ENCODE results near the gene KDR. TPM values are rescaled to one million over a fixed set of nuclear protein-coding genes. Genes with fewer than 3 reads are reported as not detected.

KDR gene
- total and polyA plus RNA-seq, 2 experiments from 2014 or later, result 96.0 to 104 TPM

GRCh38 chr4:55032179-55032578 is 93.2 kb downstream of the KDR start:
- no peak for DNase-seq (ENCODE audit: low spot score)
- peaks cover 29% of the 10 kb centered on the region for H3K4me1 ChIP-seq (ENCODE audit: insufficient read depth)
- 58% methylated on average over 5 of the region's 5 CpGs for WGBS (ENCODE audit: low lambda C conversion rate, missing lambda C conversion rate)
- no peaks in the 10 kb centered on the region for H3K9me3 ChIP-seq (ENCODE audit: low read depth)
- no peaks in the 10 kb centered on the region for H3K9me2 ChIP-seq (replicated peaks; ENCODE audit: insufficient read depth)
- H3K27ac ChIP-seq, result no peak overlapping the region
- H3K4me3 ChIP-seq, result no peak overlapping the region
- no peak overlapping the region for H3K4me2 ChIP-seq
- H4K20me1 ChIP-seq (ENCODE audit: insufficient read depth, poor library complexity, severe bottlenecking), result no peaks in the 10 kb centered on the region
- no peaks in the 10 kb centered on the region for H3K79me2 ChIP-seq
- H2AFZ ChIP-seq, result no peak overlapping the region
- H3K27me3 ChIP-seq, result no peaks in the 10 kb centered on the region
- no peaks in the 10 kb centered on the region for H3K36me3 ChIP-seq (replicated peaks; ENCODE audit: insufficient read depth, low read depth)
- no peak for TF ChIP-seq CTCF (IDR thresholded peaks at IDR 0.05; ENCODE audit: poor library complexity)

- TF ChIP-seq CTCF (IDR thresholded peaks at IDR 0.05; ENCODE audit: poor library complexity), result no peak
- no peak for TF ChIP-seq EZH2 (IDR thresholded peaks at IDR 0.05; ENCODE audit: borderline replicate concordance)
- TF ChIP-seq EZH2phosphoT487 (IDR thresholded peaks at IDR 0.05; ENCODE audit: low read depth, severe bottlenecking, unreplicated experiment), result no peak
- Histone ChIP-seq H3K27ac (no peak overlapping the region), H3K27me3 (no peaks in the 10 kb centered on the region), H3K9me3 (ENCODE audit: low read depth) (no peaks in the 10 kb centered on the region), H3K79me2 (no peaks in the 10 kb centered on the region), H3K4me1 (ENCODE audit: insufficient read depth) (peaks cover 29% of the 10 kb centered on the region), H3K9me2 (replicated peaks; ENCODE audit: insufficient read depth) (no peaks in the 10 kb centered on the region), H3K4me2 (no peak overlapping the region), H2AFZ (no peak overlapping the region), H3K4me3 (no peak overlapping the region), H4K20me1 (ENCODE audit: insufficient read depth, poor library complexity, severe bottlenecking) (no peaks in the 10 kb centered on the region), H3K36me3 (replicated peaks; ENCODE audit: insufficient read depth, low read depth) (no peaks in the 10 kb centered on the region)
- no peak for DNase-seq (ENCODE audit: low spot score)
- 77% methylated on average over 5 of the region's 5 CpGs for WGBS (ENCODE audit: low lambda C conversion rate, missing lambda C conversion rate)
Measured at GRCh38 chr4:55031158-55031557, 94.2 kb downstream of the KDR start.

GRCh38 chr4:55030589-55030988 is 94.8 kb downstream of the KDR start:
- TF ChIP-seq CTCF (IDR thresholded peaks at IDR 0.05; ENCODE audit: poor library complexity), result no peak
- TF ChIP-seq EZH2phosphoT487 (IDR thresholded peaks at IDR 0.05; ENCODE audit: low read depth, severe bottlenecking, unreplicated experiment), result no peak
- no peak for TF ChIP-seq EZH2 (IDR thresholded peaks at IDR 0.05; ENCODE audit: borderline replicate concordance)
- H3K27me3 ChIP-seq, result no peaks in the 10 kb centered on the region
- H3K4me3 ChIP-seq, result no peak overlapping the region
- H3K9me3 ChIP-seq (ENCODE audit: low read depth), result no peaks in the 10 kb centered on the region
- no peak for DNase-seq (ENCODE audit: low spot score)
- no peaks in the 10 kb centered on the region for H3K36me3 ChIP-seq (replicated peaks; ENCODE audit: insufficient read depth, low read depth)
- H3K27ac ChIP-seq, result no peak overlapping the region
- 71% methylated on average over 1 of the region's 1 CpG for WGBS (ENCODE audit: low lambda C conversion rate, missing lambda C conversion rate)
- no peak overlapping the region for H3K4me2 ChIP-seq
- H3K4me1 ChIP-seq (ENCODE audit: insufficient read depth), result peaks cover 29% of the 10 kb centered on the region
- H2AFZ ChIP-seq, result no peak overlapping the region
- no peaks in the 10 kb centered on the region for H3K79me2 ChIP-seq
- no peaks in the 10 kb centered on the region for H3K9me2 ChIP-seq (replicated peaks; ENCODE audit: insufficient read depth)
- no peaks in the 10 kb centered on the region for H4K20me1 ChIP-seq (ENCODE audit: insufficient read depth, poor library complexity, severe bottlenecking)
